ENCODE results near the gene SKA3. TPM values are rescaled to one million over a fixed set of nuclear protein-coding genes. Genes with fewer than 3 reads are reported as not detected.

SKA3 gene
- total RNA-seq, 5 donors from 2014 or later (not counting 1 experiment from before 2014, with no cell fraction given) = 0.69 to 2.7 (median 0.98) TPM

- H3K4me1 ChIP-seq (ENCODE audit: control insufficient read depth in 1 of 2, extremely low read depth in 1 of 2, insufficient read depth in 2 of 2, low read length in 2 of 2) = no peaks in the 10 kb centered on the region
- ATAC-seq (replicated peaks in 1 of 4) = no peak
- Mint-ChIP-seq H3K4me3 (no peak overlapping the region), H3K9me3 (no peaks in the 10 kb centered on the region), H3K4me1 (no peaks in the 10 kb centered on the region), H3K36me3 (no peaks in the 10 kb centered on the region), H3K27ac (no peak overlapping the region), H3K27me3 (peaks cover 3% of the 10 kb centered on the region in 2 donors)
- no peak for DNase-seq
- CTCF ChIA-PET = interaction anchor here in 1 of 2 donors (0.7 kb wide), 1 partner anchor 646 kb away, joined by 3 read pairs; no protein-coding TSS in a partner anchor
- peaks cover 0 to 3% of the 10 kb centered on the region in 2 experiments for H3K27me3 ChIP-seq (replicated peaks in 1 of 2; ENCODE audit: control insufficient read depth in 2 of 2, extremely low read depth in 1 of 2, insufficient read depth in 2 of 2, low read length in 1 of 2)
- no peaks in the 10 kb centered on the region for H3K9me3 ChIP-seq
- WGBS (ENCODE audit: insufficient coverage) = 39% methylated on average over 6 of the region's 7 CpGs
- POLR2A ChIA-PET = no interaction called here
- H3K36me3 ChIP-seq (ENCODE audit: control insufficient read depth in 2 of 2, extremely low read depth in 1 of 2, insufficient read depth in 1 of 2, low read length in 1 of 2) = no peaks in the 10 kb centered on the region
- H3K4me3 ChIP-seq (ENCODE audit: control insufficient read depth in 1 of 2, extremely low read depth in 1 of 2, low read length in 1 of 2) = no peak overlapping the region
- H3K27ac ChIP-seq (ENCODE audit: low read length) = no peak overlapping the region
Observed at GRCh38 chr13:21124852-21125251, 51.5 kb downstream of the SKA3 start.

GRCh38 chr13:21123956-21124355 is 52.4 kb downstream of the SKA3 start:
- ATAC-seq (replicated peaks in 1 of 4) (no peak), DNase-seq (no peak)
- H3K27ac ChIP-seq (ENCODE audit: low read length) = no peak overlapping the region
- no peak overlapping the region for H3K4me3 ChIP-seq (ENCODE audit: control insufficient read depth in 1 of 2, extremely low read depth in 1 of 2, low read length in 1 of 2)
- no peaks in the 10 kb centered on the region for H3K36me3 ChIP-seq (ENCODE audit: control insufficient read depth in 2 of 2, extremely low read depth in 1 of 2, insufficient read depth in 1 of 2, low read length in 1 of 2)
- peaks cover 0 to 3% of the 10 kb centered on the region in 2 experiments for H3K27me3 ChIP-seq (replicated peaks in 1 of 2; ENCODE audit: control insufficient read depth in 2 of 2, extremely low read depth in 1 of 2, insufficient read depth in 2 of 2, low read length in 1 of 2)
- ChIA-PET POLR2A (interaction anchor here in 1 of 2 donors (0.6 kb wide), 1 partner anchor 1293 kb away, joined by 3 read pairs; no protein-coding TSS in a partner anchor), CTCF (interaction anchor here (0.6 to 0.7 kb wide), 3 partner anchors 322 to 1151 kb away, joined by 3 to 5 read pairs (median 5); no protein-coding TSS in a partner anchor)
- no peak overlapping the region for H3K4me3 Mint-ChIP-seq
- no peaks in the 10 kb centered on the region for H3K4me1 Mint-ChIP-seq
- no peaks in the 10 kb centered on the region for H3K9me3 Mint-ChIP-seq
- WGBS (ENCODE audit: insufficient coverage) = 87% methylated on average over 6 of the region's 8 CpGs
- no peaks in the 10 kb centered on the region for H3K4me1 ChIP-seq (ENCODE audit: control insufficient read depth in 1 of 2, extremely low read depth in 1 of 2, insufficient read depth in 2 of 2, low read length in 2 of 2)
- H3K9me3 ChIP-seq = no peaks in the 10 kb centered on the region
- no peaks in the 10 kb centered on the region for H3K27me3 Mint-ChIP-seq
- H3K27ac Mint-ChIP-seq = no peak overlapping the region
- H3K36me3 Mint-ChIP-seq = no peaks in the 10 kb centered on the region

GRCh38 chr13:21121616-21122015 is 54.7 kb downstream of the SKA3 start:
- ChIA-PET POLR2A (no interaction called here), CTCF (no interaction called here)
- no peak overlapping the region for H3K4me3 ChIP-seq (ENCODE audit: control insufficient read depth in 1 of 2, extremely low read depth in 1 of 2, low read length in 1 of 2)
- no peak for DNase-seq
- no peak overlapping the region for H3K27ac Mint-ChIP-seq
- no peaks in the 10 kb centered on the region for H3K4me1 ChIP-seq (ENCODE audit: control insufficient read depth in 1 of 2, extremely low read depth in 1 of 2, insufficient read depth in 2 of 2, low read length in 2 of 2)
- no peak for ATAC-seq (replicated peaks in 1 of 4)
- no peaks in the 10 kb centered on the region for H3K9me3 ChIP-seq
- no peaks in the 10 kb centered on the region for H3K36me3 ChIP-seq (ENCODE audit: control insufficient read depth in 2 of 2, extremely low read depth in 1 of 2, insufficient read depth in 1 of 2, low read length in 1 of 2)
- H3K27ac ChIP-seq (ENCODE audit: low read length) = no peak overlapping the region
- H3K27me3 Mint-ChIP-seq = no peaks in the 10 kb centered on the region
- no peaks in the 10 kb centered on the region for H3K9me3 Mint-ChIP-seq
- no peaks in the 10 kb centered on the region for H3K4me1 Mint-ChIP-seq
- WGBS (ENCODE audit: insufficient coverage) = no CpG with 5 or more reads among the region's 9 CpGs
- peaks cover 0 to 3% of the 10 kb centered on the region in 2 experiments for H3K27me3 ChIP-seq (replicated peaks in 1 of 2; ENCODE audit: control insufficient read depth in 2 of 2, extremely low read depth in 1 of 2, insufficient read depth in 2 of 2, low read length in 1 of 2)
- no peak overlapping the region for H3K4me3 Mint-ChIP-seq
- H3K36me3 Mint-ChIP-seq = no peaks in the 10 kb centered on the region

GRCh38 chr13:21120191-21120590 is 56.2 kb downstream of the SKA3 start:
- Histone ChIP-seq H3K9me3 (no peaks in the 10 kb centered on the region), H3K27ac (ENCODE audit: low read length) (no peak overlapping the region), H3K4me1 (ENCODE audit: control insufficient read depth in 1 of 2, extremely low read depth in 1 of 2, insufficient read depth in 2 of 2, low read length in 2 of 2) (no peaks in the 10 kb centered on the region), H3K4me3 (ENCODE audit: control insufficient read depth in 1 of 2, extremely low read depth in 1 of 2, low read length in 1 of 2) (no peak overlapping the region), H3K27me3 (replicated peaks in 1 of 2; ENCODE audit: control insufficient read depth in 2 of 2, extremely low read depth in 1 of 2, insufficient read depth in 2 of 2, low read length in 1 of 2) (peaks cover 0 to 3% of the 10 kb centered on the region in 2 experiments), H3K36me3 (ENCODE audit: control insufficient read depth in 2 of 2, extremely low read depth in 1 of 2, insufficient read depth in 1 of 2, low read length in 1 of 2) (no peaks in the 10 kb centered on the region)
- ChIA-PET POLR2A (no interaction called here), CTCF (no interaction called here)
- no peak for ATAC-seq (replicated peaks in 1 of 4)
- Mint-ChIP-seq H3K36me3 (no peaks in the 10 kb centered on the region), H3K27me3 (no peaks in the 10 kb centered on the region), H3K4me1 (no peaks in the 10 kb centered on the region), H3K4me3 (no peak overlapping the region), H3K9me3 (no peaks in the 10 kb centered on the region), H3K27ac (no peak overlapping the region)
- DNase-seq = no peak
- 93% methylated on average over 3 of the region's 6 CpGs for WGBS (ENCODE audit: insufficient coverage)

GRCh38 chr13:21119526-21119925 is 56.8 kb downstream of the SKA3 start:
- H3K9me3 Mint-ChIP-seq = no peaks in the 10 kb centered on the region
- POLR2A ChIA-PET = no interaction called here

GRCh38 chr13:21118180-21118579 is 58.2 kb downstream of the SKA3 start:
- Mint-ChIP-seq H3K4me1 (no peaks in the 10 kb centered on the region), H3K9me3 (no peaks in the 10 kb centered on the region), H3K27me3 (no peaks in the 10 kb centered on the region), H3K4me3 (no peak overlapping the region), H3K36me3 (no peaks in the 10 kb centered on the region), H3K27ac (no peak overlapping the region)
- no peaks in the 10 kb centered on the region for H3K36me3 ChIP-seq (ENCODE audit: control insufficient read depth in 2 of 2, extremely low read depth in 1 of 2, insufficient read depth in 1 of 2, low read length in 1 of 2)
- DNase-seq (no peak), ATAC-seq (replicated peaks in 1 of 4) (no peak)
- H3K4me3 ChIP-seq (ENCODE audit: control insufficient read depth in 1 of 2, extremely low read depth in 1 of 2, low read length in 1 of 2) = no peak overlapping the region
- no peak overlapping the region for H3K27ac ChIP-seq (ENCODE audit: low read length)
- H3K27me3 ChIP-seq (replicated peaks in 1 of 2; ENCODE audit: control insufficient read depth in 2 of 2, extremely low read depth in 1 of 2, insufficient read depth in 2 of 2, low read length in 1 of 2) = no peaks in the 10 kb centered on the region
- no peaks in the 10 kb centered on the region for H3K9me3 ChIP-seq
- ChIA-PET POLR2A (no interaction called here), CTCF (interaction anchor here in 1 of 2 donors (0.6 kb wide), 1 partner anchor 507 kb away, joined by 5 read pairs; no protein-coding TSS in a partner anchor)
- no CpG with 5 or more reads among the region's 5 CpGs for WGBS (ENCODE audit: insufficient coverage)
- no peaks in the 10 kb centered on the region for H3K4me1 ChIP-seq (ENCODE audit: control insufficient read depth in 1 of 2, extremely low read depth in 1 of 2, insufficient read depth in 2 of 2, low read length in 2 of 2)

More at GRCh38 chr13:21119526-21119925, 56.8 kb downstream of the SKA3 start:
- H3K4me1 ChIP-seq (ENCODE audit: control insufficient read depth in 1 of 2, extremely low read depth in 1 of 2, insufficient read depth in 2 of 2, low read length in 2 of 2) = no peaks in the 10 kb centered on the region
- Mint-ChIP-seq H3K27ac (no peak overlapping the region), H3K4me3 (no peak overlapping the region), H3K27me3 (no peaks in the 10 kb centered on the region), H3K36me3 (no peaks in the 10 kb centered on the region), H3K4me1 (no peaks in the 10 kb centered on the region)
- DNase-seq (no peak), ATAC-seq (replicated peaks in 1 of 4) (no peak)
- no peak overlapping the region for H3K27ac ChIP-seq (ENCODE audit: low read length)
- WGBS (ENCODE audit: insufficient coverage) = no CpG with 5 or more reads among the region's 2 CpGs
- peaks cover 0 to 3% of the 10 kb centered on the region in 2 experiments for H3K27me3 ChIP-seq (replicated peaks in 1 of 2; ENCODE audit: control insufficient read depth in 2 of 2, extremely low read depth in 1 of 2, insufficient read depth in 2 of 2, low read length in 1 of 2)
- H3K9me3 ChIP-seq = no peaks in the 10 kb centered on the region
- no peaks in the 10 kb centered on the region for H3K36me3 ChIP-seq (ENCODE audit: control insufficient read depth in 2 of 2, extremely low read depth in 1 of 2, insufficient read depth in 1 of 2, low read length in 1 of 2)
- no peak overlapping the region for H3K4me3 ChIP-seq (ENCODE audit: control insufficient read depth in 1 of 2, extremely low read depth in 1 of 2, low read length in 1 of 2)
- CTCF ChIA-PET = interaction anchor here in 1 of 2 donors (0.7 kb wide), 1 partner anchor 129 kb away, joined by 4 read pairs; no protein-coding TSS in a partner anchor

Data from T-cell (primary cell).